Gastrocnemius medialis (tissue), 4 donors: ENCODE results near the gene LRRTM3. TPM values are rescaled to one million over a fixed set of nuclear protein-coding genes. Genes with fewer than 3 reads are reported as not detected.

Experiments
- ATAC-seq, 2 donors: fragments of 150-250 bp; one replicate each; pipeline ENCODE4 v1.9.1; 2016
- DNase-seq, 2 donors: peaks; one replicate each; pipeline ENCODE4 v3.0.0-alpha.2; 2019
- H3K27ac ChIP-seq, 4 donors: fragments of 200-600 bp; sonication (generic); 1 replicate in 1 of 4; 2 replicates in 3 of 4; pipeline ENCODE4 v1.5.1; 2016 to 2018; ENCODE audit warnings: mild to moderate bottlenecking in 2 of 4, moderate library complexity in 1 of 4
- H3K27me3 ChIP-seq, 3 donors: fragments of 200-600 bp; sonication (generic) in 2 of 3; 1 replicate in 1 of 3; 2 replicates in 2 of 3; pipeline versions ENCODE4 v1.5.1 to v1.6.0; 2016 to 2019; ENCODE audit warnings: mild to moderate bottlenecking in 1 of 3, moderate library complexity in 1 of 3
- H3K36me3 ChIP-seq, 2 donors: fragments of 200-600 bp; sonication (generic) in 1 of 2; one replicate each; pipeline ENCODE4 v1.5.1; 2017 to 2018
- H3K4me1 ChIP-seq, 2 donors: fragments of 200-600 bp; sonication (generic) in 1 of 2; one replicate each; pipeline ENCODE4 v1.5.1; 2016 to 2017; ENCODE audit warnings: mild to moderate bottlenecking in 2 of 2
- H3K4me3 ChIP-seq, 4 donors: fragments of 200-600 bp; sonication (generic) in 3 of 4; 1 replicate in 1 of 4; 2 replicates in 3 of 4; pipeline ENCODE4 v1.5.1; 2016 to 2019; ENCODE audit warnings: mild to moderate bottlenecking in 2 of 4
- H3K9me3 ChIP-seq, 3 donors: fragments of 200-600 bp; sonication (generic) in 2 of 3; 1 replicate in 1 of 3; 2 replicates in 2 of 3; pipeline ENCODE4 v1.5.1; 2016 to 2019
- POLR2A ChIP-seq, 2 donors: fragments of 450-650 bp; IDR thresholded peaks; one replicate each; pipeline ENCODE4 v1.6.1; 2017; ENCODE audit warnings: antibody characterized with exemption in 2 of 2, mild to moderate bottlenecking in 2 of 2, moderate library complexity in 2 of 2
- in situ Hi-C, 4 donors: fragments of 200-750 bp; cut with MboI; loops; one replicate each; pipeline versions ENCODE4 v1.15.0 to v1.8.0; 2017; ENCODE audit warnings: low sequenced_read_pairs in 4 of 4
- intact Hi-C: fragments of 100-400 bp; cut with DNase I; formaldehyde crosslinking; loops from one replicate; pipeline ENCODE4 v1.15.1; 2023; ENCODE audit warnings: low total_unique reads
- total RNA-seq, 4 donors: library from RNA; depleted of rRNA; stranded (reverse); fragments of >200 nt; gene quantifications; one replicate each; pipeline versions ENCODE4 v1.1.0 to v1.2.3, GENCODE V29; 2016
- TF ChIP-seq, protein P1 (sequence below), 5 experiments: fragments of 450-650 bp in 3 of 5; fragments of 200-600 bp in 2 of 5; sonication (generic) in 2 of 5; IDR thresholded peaks in 4 of 5; conservative IDR thresholded peaks in 1 of 5; 1 replicate in 4 of 5; 2 replicates in 1 of 5; pipeline ENCODE4 v1.5.1; 2016 to 2019; ENCODE audit warnings: antibody characterized with exemption in 5 of 5, mild to moderate bottlenecking in 3 of 5, moderate library complexity in 3 of 5

The LRRTM3 gene
- total RNA-seq, 4 donors from 2014 or later = not detected

DNA sequence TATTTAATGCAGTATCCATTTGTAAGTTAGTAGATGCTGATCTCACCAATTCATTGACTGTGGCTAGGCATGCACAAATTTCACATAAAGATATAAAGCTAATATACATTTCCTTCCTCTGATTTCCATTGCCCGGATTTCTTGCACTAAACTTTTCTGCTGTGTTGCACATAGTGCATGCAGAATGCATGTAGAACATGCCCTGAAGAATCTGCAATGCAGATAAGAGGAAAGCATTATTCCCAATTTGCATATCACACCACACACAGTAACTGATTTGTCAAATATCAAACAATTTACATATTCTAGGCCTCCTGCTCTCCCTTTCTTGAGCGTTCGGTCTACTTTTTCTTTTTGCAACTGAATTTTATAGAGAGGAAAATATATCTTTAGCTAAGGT, 124.2 kb downstream of the LRRTM3 start:
- no peaks in the 10 kb centered on the region for H3K4me1 ChIP-seq
- no peak overlapping the region for H3K4me3 ChIP-seq
- intact Hi-C loops (no loop called here), in situ Hi-C loops (no loop called here)
- H3K27ac ChIP-seq = no peak overlapping the region
- H3K36me3 ChIP-seq = no peaks in the 10 kb centered on the region
- TF ChIP-seq, protein P1, sequence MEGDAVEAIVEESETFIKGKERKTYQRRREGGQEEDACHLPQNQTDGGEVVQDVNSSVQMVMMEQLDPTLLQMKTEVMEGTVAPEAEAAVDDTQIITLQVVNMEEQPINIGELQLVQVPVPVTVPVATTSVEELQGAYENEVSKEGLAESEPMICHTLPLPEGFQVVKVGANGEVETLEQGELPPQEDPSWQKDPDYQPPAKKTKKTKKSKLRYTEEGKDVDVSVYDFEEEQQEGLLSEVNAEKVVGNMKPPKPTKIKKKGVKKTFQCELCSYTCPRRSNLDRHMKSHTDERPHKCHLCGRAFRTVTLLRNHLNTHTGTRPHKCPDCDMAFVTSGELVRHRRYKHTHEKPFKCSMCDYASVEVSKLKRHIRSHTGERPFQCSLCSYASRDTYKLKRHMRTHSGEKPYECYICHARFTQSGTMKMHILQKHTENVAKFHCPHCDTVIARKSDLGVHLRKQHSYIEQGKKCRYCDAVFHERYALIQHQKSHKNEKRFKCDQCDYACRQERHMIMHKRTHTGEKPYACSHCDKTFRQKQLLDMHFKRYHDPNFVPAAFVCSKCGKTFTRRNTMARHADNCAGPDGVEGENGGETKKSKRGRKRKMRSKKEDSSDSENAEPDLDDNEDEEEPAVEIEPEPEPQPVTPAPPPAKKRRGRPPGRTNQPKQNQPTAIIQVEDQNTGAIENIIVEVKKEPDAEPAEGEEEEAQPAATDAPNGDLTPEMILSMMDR (IDR thresholded peaks at IDR 0.05 in 4 of 5, conservative IDR thresholded peaks at IDR 0.05 in 1 of 5) = no peak
- no peak for TF ChIP-seq POLR2A (IDR thresholded peaks at IDR 0.05)
- H3K9me3 ChIP-seq = no peaks in the 10 kb centered on the region
- DNase-seq (no peak), ATAC-seq (no peak)
- H3K27me3 ChIP-seq = no peaks in the 10 kb centered on the region

DNA sequence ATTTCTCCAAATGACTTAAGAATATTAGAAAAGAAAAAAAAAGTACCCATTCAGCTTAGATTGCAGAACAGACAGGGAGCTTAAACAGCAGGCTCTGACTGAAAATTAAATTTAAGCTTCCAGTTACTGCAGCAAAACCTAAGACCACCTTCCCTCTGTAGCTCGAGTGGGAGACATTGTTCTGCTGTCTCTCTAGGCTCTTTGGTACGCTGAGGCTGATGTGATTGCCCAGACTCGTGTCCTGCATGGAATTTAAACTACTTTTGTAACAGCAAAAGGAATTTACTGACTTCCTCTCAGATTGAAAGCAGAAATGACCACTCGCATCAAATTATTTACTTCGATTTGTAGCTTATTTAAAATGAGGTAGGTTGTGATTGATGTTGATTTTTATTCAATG, 124.6 kb downstream of the LRRTM3 start:
- Histone ChIP-seq H3K27me3 (no peaks in the 10 kb centered on the region), H3K9me3 (no peaks in the 10 kb centered on the region), H3K4me1 (no peaks in the 10 kb centered on the region), H3K36me3 (no peaks in the 10 kb centered on the region), H3K4me3 (no peak overlapping the region), H3K27ac (no peak overlapping the region)
- in situ Hi-C loops (no loop called here), intact Hi-C loops (no loop called here)
- ATAC-seq = no peak
- DNase-seq = no peak
- TF ChIP-seq, protein P1 (IDR thresholded peaks at IDR 0.05 in 4 of 5, conservative IDR thresholded peaks at IDR 0.05 in 1 of 5) = no peak
- no peak for TF ChIP-seq POLR2A (IDR thresholded peaks at IDR 0.05)

DNA sequence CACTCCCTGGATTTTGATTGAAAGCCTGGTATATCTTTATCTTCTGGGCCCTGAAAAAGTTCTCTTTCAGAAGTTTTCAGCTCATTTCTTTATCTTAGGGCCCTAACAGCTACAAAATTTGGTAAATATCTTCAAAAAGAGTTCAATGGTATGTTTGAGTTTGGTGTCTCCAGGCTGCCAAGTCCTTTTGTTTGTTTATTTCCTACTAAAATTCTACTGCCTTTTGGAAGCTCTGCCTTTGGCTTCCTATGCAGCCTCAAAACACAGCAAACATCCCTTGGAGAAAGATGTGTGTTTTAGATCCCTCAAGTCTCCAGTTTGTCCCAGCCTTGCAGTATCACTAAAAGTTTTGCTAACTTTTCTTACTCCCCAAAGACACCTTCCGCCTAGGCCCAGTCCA, 146.8 kb downstream of the LRRTM3 start:
- no peak overlapping the region for H3K4me3 ChIP-seq
- no peaks in the 10 kb centered on the region for H3K9me3 ChIP-seq
- no peaks in the 10 kb centered on the region for H3K27me3 ChIP-seq
- intact Hi-C loops (no loop called here), in situ Hi-C loops (no loop called here)
- H3K27ac ChIP-seq = no peak overlapping the region
- H3K4me1 ChIP-seq = peaks cover 11 to 17% of the 10 kb centered on the region in 2 donors
- DNase-seq (no peak), ATAC-seq (no peak)
- no peaks in the 10 kb centered on the region for H3K36me3 ChIP-seq
- TF ChIP-seq, protein P1 (IDR thresholded peaks at IDR 0.05 in 4 of 5, conservative IDR thresholded peaks at IDR 0.05 in 1 of 5) = no peak
- TF ChIP-seq POLR2A (IDR thresholded peaks at IDR 0.05) = no peak

DNA sequence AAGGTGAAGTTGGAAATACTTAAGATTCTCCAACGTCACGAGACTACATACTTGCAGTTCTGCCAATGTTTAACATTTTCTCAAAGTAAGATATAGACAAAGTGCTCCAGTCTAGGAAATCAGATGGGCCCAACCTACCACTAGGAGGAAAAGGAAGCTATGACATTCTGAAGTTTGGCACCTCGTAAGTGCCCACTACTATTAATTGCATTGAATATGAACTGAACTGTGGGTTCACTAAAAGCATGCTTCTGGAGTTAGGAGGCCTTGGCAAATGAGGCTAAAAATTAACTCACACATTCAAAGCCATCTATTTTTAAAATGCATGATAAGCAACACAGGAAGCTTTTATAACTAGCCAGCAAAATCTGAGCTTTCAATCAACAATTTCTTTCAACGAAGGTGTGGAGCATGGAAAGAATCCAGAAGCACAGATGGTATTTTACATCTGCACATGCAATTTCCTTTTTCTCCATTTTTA, 149.7 kb downstream of the LRRTM3 start:
- Histone ChIP-seq H3K36me3 (no peaks in the 10 kb centered on the region), H3K4me1 (peaks cover 11 to 17% of the 10 kb centered on the region in 2 donors), H3K9me3 (no peaks in the 10 kb centered on the region), H3K4me3 (no peak overlapping the region), H3K27me3 (no peaks in the 10 kb centered on the region), H3K27ac (no peak overlapping the region)
- DNase-seq (no peak), ATAC-seq (no peak)
- no peak for TF ChIP-seq POLR2A (IDR thresholded peaks at IDR 0.05)
- TF ChIP-seq, protein P1 (IDR thresholded peaks at IDR 0.05 in 4 of 5, conservative IDR thresholded peaks at IDR 0.05 in 1 of 5) = no peak
- in situ Hi-C loops (no loop called here), intact Hi-C loops (no loop called here)

DNA sequence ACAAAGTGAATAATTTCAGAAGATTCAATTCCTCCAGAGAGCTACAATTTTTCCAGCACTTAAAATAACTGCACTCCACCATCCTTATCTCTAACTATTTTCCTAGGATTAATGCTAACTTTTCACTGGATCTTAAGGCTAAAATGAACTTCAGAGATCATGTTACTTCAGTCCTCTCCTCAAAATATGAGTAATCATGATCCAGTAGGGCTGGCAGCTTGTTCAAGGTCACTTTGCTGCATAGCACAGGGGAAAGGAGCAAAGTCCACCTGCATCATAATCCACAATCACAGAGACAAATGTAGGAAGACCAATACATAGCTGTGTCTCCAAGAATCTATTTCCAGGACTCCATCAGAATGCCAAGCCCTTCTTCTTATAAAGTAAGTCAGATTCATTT, 150.3 kb downstream of the LRRTM3 start:
- ATAC-seq (no peak), DNase-seq (no peak)
- Histone ChIP-seq H3K36me3 (no peaks in the 10 kb centered on the region), H3K4me1 (peaks cover 11 to 17% of the 10 kb centered on the region in 2 donors), H3K27ac (no peak overlapping the region), H3K9me3 (no peaks in the 10 kb centered on the region), H3K27me3 (no peaks in the 10 kb centered on the region), H3K4me3 (no peak overlapping the region)
- in situ Hi-C loops = no loop called here
- intact Hi-C loops = no loop called here
- TF ChIP-seq POLR2A (IDR thresholded peaks at IDR 0.05) = no peak
- TF ChIP-seq, protein P1 (IDR thresholded peaks at IDR 0.05 in 4 of 5, conservative IDR thresholded peaks at IDR 0.05 in 1 of 5) = no peak
